Measurements from ENCODE around the gene MED15.

DNA sequence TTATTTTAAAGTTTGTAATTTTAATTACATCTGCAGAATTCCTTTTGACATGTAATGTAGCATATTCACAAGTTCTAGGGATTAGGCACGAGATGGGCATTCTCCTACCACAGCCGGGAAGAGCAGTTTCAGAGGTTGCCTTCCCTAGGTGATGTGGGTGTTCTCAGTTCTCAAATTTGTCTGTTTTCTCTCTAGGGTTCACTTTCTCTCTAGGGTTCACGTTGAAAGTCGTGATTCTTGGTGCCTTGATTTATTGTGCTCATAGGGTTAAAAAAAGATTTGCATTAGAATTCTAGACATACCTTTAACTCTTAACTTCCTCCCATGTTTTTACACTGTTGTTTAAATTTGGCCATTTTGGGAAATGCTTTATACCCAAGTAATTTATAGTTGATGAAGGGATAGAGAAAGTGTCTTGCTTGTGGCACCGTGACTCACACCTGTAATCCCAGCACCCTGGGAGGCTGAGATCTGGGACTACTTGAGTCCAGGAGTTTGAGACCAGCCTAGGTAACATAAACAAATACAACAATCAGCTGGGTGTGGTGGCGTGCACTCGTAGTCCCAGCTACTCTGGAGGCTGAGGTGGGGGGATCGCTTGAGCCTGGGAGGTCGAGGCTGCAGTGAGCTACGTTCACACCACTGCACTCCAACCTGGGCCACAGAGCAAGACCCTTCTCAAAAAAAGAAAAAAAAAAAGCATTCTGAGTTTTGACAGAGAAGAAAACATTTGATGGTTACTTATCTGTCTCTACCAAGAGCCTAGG is 3.6 kb downstream of the MED15 start:
- no peak for TF ChIP-seq POLR2A (IDR thresholded peaks at IDR 0.05)
- no peak for TF ChIP-seq CTCF (IDR thresholded peaks at IDR 0.05)
